ENCODE measurements around the gene UBE2L3.

Gene UBE2L3

GRCh38 chr22:21646608-21647590 is 79.4 kb downstream of the UBE2L3 start:
- TF ChIP-seq CTCF (IDR thresholded peaks at IDR 0.05; ENCODE audit: borderline replicate concordance, insufficient read depth, low read depth, low read length) = peak; percentile 84
- H3K4me3 ChIP-seq (ENCODE audit: low read depth, low read length) = no peak overlapping the region

- H3K4me3 ChIP-seq (ENCODE audit: low read depth, low read length) = no peak overlapping the region
- TF ChIP-seq CTCF (IDR thresholded peaks at IDR 0.05; ENCODE audit: borderline replicate concordance, insufficient read depth, low read depth, low read length) = no peak
Measured at GRCh38 chr22:21650280-21650679, 82.8 kb downstream of the UBE2L3 start.

GRCh38 chr22:21650823-21651520 is 83.5 kb downstream of the UBE2L3 start:
- H3K4me3 ChIP-seq (ENCODE audit: low read depth, low read length) = peak overlapping the region; percentile 95
- TF ChIP-seq CTCF (IDR thresholded peaks at IDR 0.05; ENCODE audit: borderline replicate concordance, insufficient read depth, low read depth, low read length) = no peak

GRCh38 chr22:21651521-21652009 is 84.1 kb downstream of the UBE2L3 start:
- no peak for TF ChIP-seq CTCF (IDR thresholded peaks at IDR 0.05; ENCODE audit: borderline replicate concordance, insufficient read depth, low read depth, low read length)
- peak overlapping the region; percentile 95 for H3K4me3 ChIP-seq (ENCODE audit: low read depth, low read length)

GRCh38 chr22:21652010-21652546 is 84.6 kb downstream of the UBE2L3 start:
- no peak for TF ChIP-seq CTCF (IDR thresholded peaks at IDR 0.05; ENCODE audit: borderline replicate concordance, insufficient read depth, low read depth, low read length)
- peak overlapping the region; percentile 95 for H3K4me3 ChIP-seq (ENCODE audit: low read depth, low read length)

GRCh38 chr22:21652547-21653545 is 85.3 kb downstream of the UBE2L3 start:
- TF ChIP-seq CTCF (IDR thresholded peaks at IDR 0.05; ENCODE audit: borderline replicate concordance, insufficient read depth, low read depth, low read length) = peak; percentile 29; the same call in 1 of the 2 replicates
- H3K4me3 ChIP-seq (ENCODE audit: low read depth, low read length) = peak overlapping the region; percentile 95

Measured in GM12875 (cell line).